ENCODE data around the gene ICE1.
"Not testable (repeated sequence)": the region's sequence is repeated elsewhere in the genome, so short reads cannot be mapped to it uniquely, and the experiment has no call there.

Gene ICE1

DNA sequence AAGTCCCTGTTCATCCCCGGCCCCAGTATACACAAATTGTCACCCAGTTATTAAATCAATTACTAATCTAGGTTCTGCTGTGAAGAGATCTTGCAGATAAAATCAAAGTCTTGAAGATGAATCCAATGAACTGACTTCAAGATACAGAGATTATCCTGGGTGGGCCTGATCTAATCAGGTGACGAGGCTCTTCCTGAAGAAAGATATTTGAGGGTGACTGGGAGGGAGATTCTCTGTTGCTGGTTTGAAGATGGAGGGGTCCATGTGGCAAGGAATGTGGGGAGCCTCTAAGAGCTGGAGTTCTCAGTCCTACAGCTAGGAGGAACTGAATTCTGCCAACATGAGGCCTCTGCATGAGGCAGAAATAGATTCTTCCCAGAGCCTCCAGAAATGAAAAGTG, 36.1 kb upstream of the ICE1 start:
- TF ChIP-seq, protein P1, sequence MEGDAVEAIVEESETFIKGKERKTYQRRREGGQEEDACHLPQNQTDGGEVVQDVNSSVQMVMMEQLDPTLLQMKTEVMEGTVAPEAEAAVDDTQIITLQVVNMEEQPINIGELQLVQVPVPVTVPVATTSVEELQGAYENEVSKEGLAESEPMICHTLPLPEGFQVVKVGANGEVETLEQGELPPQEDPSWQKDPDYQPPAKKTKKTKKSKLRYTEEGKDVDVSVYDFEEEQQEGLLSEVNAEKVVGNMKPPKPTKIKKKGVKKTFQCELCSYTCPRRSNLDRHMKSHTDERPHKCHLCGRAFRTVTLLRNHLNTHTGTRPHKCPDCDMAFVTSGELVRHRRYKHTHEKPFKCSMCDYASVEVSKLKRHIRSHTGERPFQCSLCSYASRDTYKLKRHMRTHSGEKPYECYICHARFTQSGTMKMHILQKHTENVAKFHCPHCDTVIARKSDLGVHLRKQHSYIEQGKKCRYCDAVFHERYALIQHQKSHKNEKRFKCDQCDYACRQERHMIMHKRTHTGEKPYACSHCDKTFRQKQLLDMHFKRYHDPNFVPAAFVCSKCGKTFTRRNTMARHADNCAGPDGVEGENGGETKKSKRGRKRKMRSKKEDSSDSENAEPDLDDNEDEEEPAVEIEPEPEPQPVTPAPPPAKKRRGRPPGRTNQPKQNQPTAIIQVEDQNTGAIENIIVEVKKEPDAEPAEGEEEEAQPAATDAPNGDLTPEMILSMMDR (conservative IDR thresholded peaks at IDR 0.05; ENCODE audit: low read depth) = no peak
- POLR2A ChIA-PET (ENCODE audit: low non-redundant PET) = no interaction called here
- DNase-seq (ENCODE audit: low spot score) = no peak
- no peak overlapping the region for H3K27ac ChIP-seq
- CTCF ChIA-PET = no interaction called here

DNA sequence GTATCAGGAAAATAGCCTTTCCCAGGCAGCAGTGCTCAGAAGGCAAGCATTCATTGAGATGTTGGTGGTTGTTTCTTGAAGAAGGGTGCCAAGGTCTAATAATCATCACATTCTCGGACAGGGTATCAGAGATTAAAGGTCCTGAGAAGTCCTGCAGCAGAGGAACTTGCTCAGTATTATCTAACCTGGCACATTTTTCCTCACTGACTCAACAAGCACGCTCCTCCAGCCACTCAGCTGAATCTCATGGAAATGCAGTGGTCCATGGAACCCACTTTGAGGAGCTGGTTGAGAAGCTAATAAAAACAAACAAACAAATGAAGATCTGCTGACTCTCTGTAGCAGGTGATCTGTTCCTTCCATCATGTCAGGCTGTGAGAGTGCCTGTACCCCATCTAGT, 35.3 kb upstream of the ICE1 start:
- no peak for DNase-seq (ENCODE audit: low spot score)
- ChIA-PET POLR2A (ENCODE audit: low non-redundant PET) (no interaction called here), CTCF (no interaction called here)
- TF ChIP-seq, protein P1 (conservative IDR thresholded peaks at IDR 0.05; ENCODE audit: low read depth) = no peak
- H3K27ac ChIP-seq = no peak overlapping the region

DNA sequence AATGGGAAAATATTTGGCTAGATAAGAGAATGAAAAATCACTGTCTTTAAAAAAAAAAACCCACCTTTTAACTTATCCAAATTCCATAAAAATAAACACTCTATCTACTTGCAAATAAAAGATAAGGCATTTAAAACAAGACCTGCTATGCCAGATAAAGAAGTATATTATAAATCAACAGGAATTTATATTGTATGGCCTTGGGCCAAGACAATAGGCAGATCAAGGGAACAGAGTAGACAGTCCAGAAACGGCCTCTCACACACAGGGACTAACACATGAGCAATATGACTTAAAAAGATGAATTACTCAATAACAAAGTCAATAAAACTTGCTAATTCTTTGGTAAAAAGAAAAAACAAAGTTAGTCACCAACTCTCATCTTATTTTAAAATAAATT, 34.7 kb upstream of the ICE1 start:
- ChIA-PET POLR2A (ENCODE audit: low non-redundant PET) (no interaction called here), CTCF (no interaction called here)
- no peak for DNase-seq (ENCODE audit: low spot score)
- TF ChIP-seq, protein P1 (conservative IDR thresholded peaks at IDR 0.05; ENCODE audit: low read depth) = no peak
- H3K27ac ChIP-seq = no peak overlapping the region

DNA sequence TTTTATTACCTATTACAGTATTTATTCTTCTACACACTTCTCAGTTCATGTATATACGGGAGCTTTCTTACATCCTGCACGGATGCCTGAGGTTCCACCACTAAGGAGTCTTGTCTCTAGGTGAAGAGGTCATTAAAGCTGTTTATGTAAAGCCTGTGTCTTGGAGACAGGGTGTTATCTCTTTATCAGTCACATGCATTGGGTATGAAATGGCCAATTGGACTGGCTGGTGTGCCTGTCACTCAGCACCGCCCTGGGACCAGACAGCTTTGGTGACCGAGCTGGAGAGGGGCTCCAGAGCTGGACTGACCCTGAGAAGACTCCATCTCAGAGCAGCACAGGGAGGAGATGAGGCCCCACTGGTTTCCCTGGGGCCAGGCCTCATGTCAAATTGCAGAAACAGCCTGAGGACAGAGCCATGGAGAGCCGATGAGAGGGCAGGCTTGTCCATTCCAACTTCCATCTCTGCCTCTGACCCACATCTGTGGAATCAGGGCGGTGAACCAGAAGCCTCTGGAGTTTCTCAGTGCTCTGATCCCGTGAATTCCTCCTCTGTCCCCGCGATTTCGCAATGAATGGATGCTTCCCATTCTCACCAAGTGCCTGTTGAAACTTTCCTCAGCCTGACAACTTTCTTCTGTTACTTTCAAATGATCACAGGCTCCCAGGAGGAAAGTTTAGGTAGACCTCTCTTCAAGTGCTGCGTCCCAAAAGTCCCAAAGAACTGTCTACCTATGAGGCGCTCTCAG, 32.2 kb upstream of the ICE1 start:
- CTCF ChIA-PET; POLR2A ChIA-PET (ENCODE audit: low non-redundant PET); DNase-seq (ENCODE audit: low spot score); H3K27ac ChIP-seq: not testable (repeated sequence)

DNA sequence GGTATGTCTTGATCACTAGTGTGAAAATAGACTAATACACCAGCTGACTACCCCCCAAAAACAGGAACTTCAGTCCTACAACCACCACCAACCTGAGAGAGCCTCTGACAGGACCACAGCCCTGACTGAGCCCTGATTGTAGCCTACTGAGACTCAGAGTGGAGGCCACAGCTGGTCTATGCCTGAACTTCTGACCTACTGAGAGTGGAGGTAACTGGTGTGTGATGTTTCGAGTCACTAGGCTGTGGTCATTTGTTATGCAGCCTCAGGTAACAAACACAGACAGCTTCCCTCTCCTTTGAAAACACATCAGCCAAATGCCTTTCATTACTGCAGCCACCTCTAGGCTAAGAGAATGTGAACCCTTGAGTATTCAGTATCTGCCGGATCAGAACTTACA, 30.0 kb upstream of the ICE1 start:
- CTCF ChIA-PET = interaction anchor here (0.6 kb wide), 1 partner anchor 104 kb away, joined by 4 read pairs; no protein-coding TSS in a partner anchor
- POLR2A ChIA-PET (ENCODE audit: low non-redundant PET) = not testable (repeated sequence)

DNA sequence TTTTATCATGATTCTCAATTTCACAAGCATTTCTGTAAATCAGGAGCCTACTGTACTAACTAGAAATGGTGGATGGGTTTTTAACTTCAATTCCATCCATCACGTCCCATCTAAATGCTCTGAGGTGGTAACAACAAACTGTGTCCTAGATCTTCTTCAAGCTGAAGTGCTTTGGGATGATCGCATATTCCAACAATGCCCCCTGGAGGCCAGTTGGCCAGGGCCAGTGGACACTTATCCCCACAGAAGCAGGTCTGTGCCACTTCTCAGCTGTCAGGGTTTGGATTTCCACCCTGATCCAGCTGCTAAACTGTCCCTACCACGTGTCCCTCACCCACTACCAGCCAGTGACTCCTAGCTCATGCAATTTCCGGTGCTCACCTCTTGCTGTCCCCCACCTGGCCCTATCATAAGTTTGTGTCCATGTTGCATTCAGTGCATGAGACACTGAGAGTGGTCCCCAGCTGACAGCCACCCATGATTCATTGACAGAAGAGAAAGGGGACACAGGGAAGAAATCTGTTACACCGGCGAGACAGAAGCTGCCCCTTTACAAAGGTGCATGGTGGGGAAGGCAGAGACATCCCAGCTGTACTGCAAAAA, 28.0 kb upstream of the ICE1 start:
- POLR2A ChIA-PET (ENCODE audit: low non-redundant PET); DNase-seq (ENCODE audit: low spot score); H3K27ac ChIP-seq: not testable (repeated sequence)
- CTCF ChIA-PET = interaction anchor here (0.6 to 1.3 kb wide), 4 partner anchors 9 to 515 kb away, joined by 3 to 5 read pairs (median 4); no protein-coding TSS in a partner anchor

More for the DNA sequence above, 30.0 kb upstream of the ICE1 start:
- DNase-seq (ENCODE audit: low spot score); H3K27ac ChIP-seq: not testable (repeated sequence)

DNA sequence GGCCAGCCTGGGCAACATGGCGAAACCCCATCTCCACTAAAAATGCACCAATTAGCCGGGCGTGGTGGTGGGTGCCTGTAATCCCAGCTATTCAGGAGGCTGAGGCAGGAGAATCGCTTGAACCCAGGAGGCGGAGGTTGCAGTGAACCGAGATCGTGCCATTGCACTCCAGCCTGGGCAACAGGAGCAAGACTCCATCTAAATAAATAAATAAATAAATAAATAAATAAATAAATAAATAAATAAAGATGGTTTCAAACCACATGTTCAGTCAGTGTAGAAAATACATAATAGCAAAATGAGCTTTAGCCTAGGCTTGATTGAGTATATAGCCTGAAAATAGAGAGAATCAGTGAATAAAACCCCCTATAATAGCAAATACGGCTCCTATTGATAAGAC, 27.4 kb upstream of the ICE1 start:
- not testable (repeated sequence) for H3K27ac ChIP-seq; DNase-seq (ENCODE audit: low spot score)
- CTCF ChIA-PET = interaction anchor here (1.1 to 1.3 kb wide), 2 partner anchors 9 to 516 kb away, joined by 3 to 4 read pairs; no protein-coding TSS in a partner anchor
- POLR2A ChIA-PET (ENCODE audit: low non-redundant PET) = interaction anchor here (0.7 kb wide), 1 partner anchor 525 kb away, joined by 3 read pairs; no protein-coding TSS in a partner anchor

DNA sequence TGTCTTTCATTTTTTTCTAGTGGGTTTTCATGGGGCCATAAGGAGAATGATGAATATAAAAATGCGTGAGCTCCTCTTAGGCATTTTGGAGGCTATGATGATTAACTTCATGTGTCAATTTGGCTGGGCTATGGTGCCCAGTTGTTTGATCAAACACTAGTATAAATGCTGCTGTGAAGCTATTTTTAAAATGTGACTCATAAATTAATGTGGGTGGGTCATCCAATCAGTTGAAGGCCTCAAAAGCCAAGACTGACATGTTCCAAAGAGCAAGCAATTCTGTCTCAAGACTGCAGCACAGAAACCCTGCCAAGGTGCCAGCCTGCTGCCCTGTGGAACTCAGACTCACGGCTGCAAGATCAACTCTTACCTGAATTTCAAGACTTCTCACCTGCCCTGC, 24.4 kb upstream of the ICE1 start:
- TF ChIP-seq, protein P1 (conservative IDR thresholded peaks at IDR 0.05; ENCODE audit: low read depth) = no peak
- CTCF ChIA-PET = no interaction called here
- POLR2A ChIA-PET (ENCODE audit: low non-redundant PET) = no interaction called here
- no peak overlapping the region for H3K27ac ChIP-seq
- no peak for DNase-seq (ENCODE audit: low spot score)
